GM18870 (cell line): Measurements from ENCODE around the gene PARVB.

Experiments used
- ATAC-seq: cut with Tn5 transposase; IDR thresholded peaks from one replicate; pipeline ENCODE4 v1.9.1; 2021; ENCODE audit warnings: moderate library complexity; ENCODE audit not compliant: unreplicated experiment

PARVB gene

DNA sequence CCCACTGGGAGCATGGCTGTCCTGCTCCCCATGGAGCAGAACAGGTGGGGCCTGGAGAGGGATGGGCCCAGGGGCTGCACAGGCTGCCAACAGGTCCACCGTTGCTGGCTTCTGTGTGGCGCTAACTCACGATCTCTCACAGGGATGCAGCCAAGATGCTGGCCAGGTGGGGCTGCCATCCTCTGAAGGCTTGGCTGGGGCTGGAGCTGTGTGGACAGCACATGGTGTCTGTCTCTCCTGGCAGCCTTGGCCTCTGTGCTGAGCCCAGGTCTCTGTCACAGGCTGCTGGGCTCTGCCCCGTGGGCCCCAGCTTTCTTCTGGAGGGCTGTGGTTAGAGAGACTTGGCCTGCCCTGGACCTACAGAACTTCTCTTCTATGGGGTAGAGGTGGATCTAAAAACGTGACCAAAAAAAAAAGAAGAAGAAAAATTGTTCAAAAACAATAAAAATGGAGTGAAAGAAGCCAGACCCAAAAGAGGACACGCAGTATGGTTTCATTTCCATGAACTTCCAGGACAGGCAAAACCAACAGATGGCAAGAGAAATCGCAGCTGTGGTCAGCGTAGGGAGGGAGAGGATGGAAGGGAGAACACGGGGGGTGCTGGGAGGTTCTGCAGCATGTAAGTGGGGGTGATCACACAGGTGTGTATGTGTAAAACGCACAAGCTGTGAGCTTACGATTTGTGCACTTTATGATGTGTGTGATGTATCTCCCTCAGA lies 168.9 kb downstream of the PARVB start:
- no peak for ATAC-seq

DNA sequence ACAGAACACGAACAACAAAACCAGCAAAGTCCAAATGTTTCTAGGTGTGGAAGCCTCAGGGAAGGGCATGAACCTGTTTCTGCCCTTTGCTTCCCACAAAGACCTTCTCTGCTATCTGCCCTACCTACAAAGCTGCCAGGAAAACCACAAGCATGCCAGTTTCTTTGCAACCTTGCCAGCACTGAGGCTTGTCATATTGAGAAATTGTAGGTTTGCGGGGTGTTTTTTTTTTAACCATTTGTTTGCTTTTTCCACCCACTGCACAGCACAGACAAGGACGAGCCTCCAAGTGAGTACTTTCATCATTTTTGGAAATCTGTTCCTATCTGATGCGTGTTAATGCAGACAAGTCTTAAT lies 169.4 kb downstream of the PARVB start:
- no peak for ATAC-seq

- no peak for ATAC-seq
Measured at GRCh38 chr22:44194569-44194968, 170.5 kb downstream of the PARVB start.

- ATAC-seq = no peak
Measured at GRCh38 chr22:44195189-44195871, 171.2 kb downstream of the PARVB start.

- no peak for ATAC-seq
Measured at GRCh38 chr22:44196241-44196640, 172.1 kb downstream of the PARVB start.

DNA sequence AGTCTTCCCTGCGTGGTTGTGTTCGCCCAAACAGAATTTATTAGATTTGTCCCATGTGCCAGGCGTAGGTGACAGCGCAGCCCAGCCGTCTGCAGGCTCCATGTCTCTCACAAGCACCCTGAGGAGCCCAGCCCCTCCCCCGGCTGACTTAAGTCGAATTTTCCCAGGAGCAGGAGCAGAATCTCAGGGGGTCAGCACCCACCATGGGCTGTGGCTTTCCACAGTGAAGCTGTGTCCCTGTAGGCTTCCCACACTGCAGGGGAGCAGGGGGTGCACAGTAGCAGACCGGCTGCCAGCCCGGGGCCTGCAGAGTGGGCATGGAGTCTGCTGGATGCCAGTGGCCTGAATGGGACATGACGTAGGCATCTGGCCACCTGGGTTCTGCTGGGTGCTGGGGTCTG lies 172.6 kb downstream of the PARVB start:
- ATAC-seq = no peak

- no peak for ATAC-seq
Measured at GRCh38 chr22:44197271-44197670, 173.2 kb downstream of the PARVB start.

DNA sequence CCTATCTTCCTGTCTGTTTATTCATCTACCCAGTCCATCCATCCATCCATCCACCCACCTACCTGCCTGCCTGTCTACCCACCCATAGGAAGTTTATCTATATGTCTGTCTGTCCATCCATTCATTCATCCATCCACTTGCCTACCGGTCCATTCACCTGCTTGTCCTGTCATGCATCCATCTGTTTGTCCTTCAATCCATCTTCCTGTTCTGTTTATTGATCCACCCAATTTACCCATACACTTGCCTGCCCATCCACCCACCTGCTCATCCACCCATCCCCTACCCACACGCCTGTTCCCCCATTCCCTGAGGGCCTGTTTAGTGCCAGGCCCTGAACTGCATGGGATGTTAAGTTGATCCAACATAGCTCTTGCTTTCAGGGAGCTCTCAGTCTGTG lies 175.1 kb downstream of the PARVB start:
- no peak for ATAC-seq

GRCh38 chr22:44199866-44200265 lies 175.8 kb downstream of the PARVB start:
- ATAC-seq = no peak

DNA sequence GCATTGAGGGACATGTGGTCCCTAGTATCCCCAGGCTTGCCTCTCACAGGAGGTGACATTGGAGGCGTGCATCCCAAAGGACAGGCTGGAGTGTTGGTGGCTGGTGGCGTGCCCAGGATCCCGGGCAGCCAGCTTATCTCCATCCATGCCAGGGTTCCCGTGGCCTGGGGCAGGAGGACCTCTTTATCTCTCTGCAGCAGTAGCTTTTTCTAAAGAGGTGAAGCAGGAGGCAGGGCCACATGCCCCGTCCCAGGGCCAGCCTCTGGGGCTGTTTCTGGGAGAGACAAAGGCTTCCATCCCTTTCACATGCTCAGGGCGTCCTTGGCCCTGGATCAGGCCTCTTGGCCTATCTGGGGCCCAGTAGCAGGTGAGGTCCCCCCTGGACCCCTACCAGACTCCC lies 176.3 kb downstream of the PARVB start:
- ATAC-seq = no peak

- no peak for ATAC-seq
Measured at GRCh38 chr22:44200855-44201550, 176.9 kb downstream of the PARVB start.

GRCh38 chr22:44201665-44202064 lies 177.6 kb downstream of the PARVB start:
- no peak for ATAC-seq

GRCh38 chr22:44202261-44202789 lies 178.2 kb downstream of the PARVB start:
- ATAC-seq = no peak

GRCh38 chr22:44203203-44203602 lies 179.1 kb downstream of the PARVB start:
- no peak for ATAC-seq

- no peak for ATAC-seq
Measured at GRCh38 chr22:44204739-44205515, 180.8 kb downstream of the PARVB start.

DNA sequence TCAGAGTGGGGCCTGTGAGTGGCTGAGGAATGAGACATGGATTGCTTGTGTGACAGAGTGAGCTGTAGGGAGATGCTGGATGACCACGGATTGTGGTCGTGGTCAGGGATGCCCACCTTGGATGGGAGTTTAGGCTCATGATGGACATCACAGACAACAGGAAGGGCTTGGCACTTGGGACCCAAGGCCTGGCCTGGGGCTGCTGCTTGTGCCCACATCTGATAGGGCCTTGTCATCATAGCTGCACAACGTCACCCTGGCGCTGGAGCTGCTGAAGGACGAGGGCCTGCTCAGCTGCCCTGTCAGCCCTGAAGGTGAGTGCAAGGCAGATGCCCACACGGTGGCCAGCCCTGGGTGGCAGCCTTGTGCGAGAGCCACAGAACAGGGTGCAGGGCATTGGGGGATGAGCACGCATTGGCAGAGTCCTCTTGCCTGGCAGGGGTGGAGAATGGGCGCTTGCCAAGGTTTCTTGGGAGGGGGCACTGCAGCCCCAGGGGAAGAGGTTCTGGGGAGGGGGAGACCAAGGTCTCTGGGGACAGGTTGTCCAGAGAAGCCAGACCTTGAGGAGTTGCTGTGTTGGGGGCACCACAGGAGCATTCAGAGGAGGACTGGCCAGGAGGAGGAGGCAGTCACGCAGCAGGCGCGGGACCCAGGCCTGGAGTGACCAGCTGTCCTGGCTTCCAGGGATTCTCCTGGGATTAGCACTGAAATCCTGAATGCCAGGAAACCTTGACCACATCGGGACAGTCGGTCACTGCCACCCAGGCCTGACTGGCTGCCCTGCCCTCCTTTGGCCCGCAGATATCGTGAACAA lies 181.6 kb downstream of the PARVB start:
- ATAC-seq = no peak

DNA sequence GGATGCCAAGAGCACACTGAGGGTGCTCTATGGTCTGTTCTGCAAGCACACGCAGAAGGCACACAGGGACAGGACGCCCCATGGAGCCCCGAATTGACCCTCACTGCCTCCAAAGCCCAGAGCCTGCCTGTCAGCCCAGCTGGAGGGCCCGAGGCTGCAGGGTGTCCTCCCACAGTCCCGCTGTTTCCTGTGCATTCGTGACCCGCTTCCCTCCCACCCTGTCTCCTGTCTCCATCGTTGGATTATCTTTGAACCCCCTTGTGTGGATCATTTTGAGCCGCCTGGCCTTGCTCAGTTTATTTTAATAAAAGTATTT lies 182.2 kb downstream of the PARVB start:
- no peak for ATAC-seq

DNA sequence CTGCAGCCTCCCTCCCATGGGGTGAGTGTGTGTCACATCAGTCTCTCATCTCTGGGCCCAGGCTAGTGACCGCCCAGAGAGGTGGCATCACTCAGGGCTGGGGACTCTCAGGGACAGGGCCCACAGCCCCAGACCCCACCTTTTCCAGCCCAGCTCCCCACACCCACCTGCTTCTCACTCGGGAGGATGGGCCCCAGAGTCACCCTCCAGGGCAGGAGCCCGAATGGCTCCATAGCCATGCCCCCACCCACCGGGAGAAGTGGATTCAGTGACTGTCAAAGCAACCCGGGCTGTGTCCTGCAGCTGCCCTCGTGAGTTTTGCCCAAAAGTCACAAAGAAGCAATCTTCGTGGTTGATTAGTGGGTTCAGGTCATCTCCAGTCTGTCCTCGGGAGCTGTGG lies 182.6 kb downstream of the PARVB start:
- no peak for ATAC-seq

GRCh38 chr22:44207173-44207980 lies 183.3 kb downstream of the PARVB start:
- no peak for ATAC-seq

- ATAC-seq = no peak
Measured at GRCh38 chr22:44207981-44208317, 183.8 kb downstream of the PARVB start.
